MM.1S (cell line): ENCODE data around the gene PEX1.

ENCODE experiments used
- EZH2 ChIP-seq: fragments of 300-600 bp; sonication (generic); optimal IDR thresholded peaks from 2 replicates; pipeline ENCODE3; 2017; ENCODE audit warnings: low read depth, mild to moderate bottlenecking, antibody characterized with exemption, low read length, mixed read lengths
- TF ChIP-seq, protein P1 (sequence below): fragments of 300-600 bp; sonication (generic); IDR thresholded peaks from 2 replicates; pipeline ENCODE4 v1.5.1; 2016; ENCODE audit warnings: antibody characterized with exemption, low read length, mixed read lengths

DNA sequence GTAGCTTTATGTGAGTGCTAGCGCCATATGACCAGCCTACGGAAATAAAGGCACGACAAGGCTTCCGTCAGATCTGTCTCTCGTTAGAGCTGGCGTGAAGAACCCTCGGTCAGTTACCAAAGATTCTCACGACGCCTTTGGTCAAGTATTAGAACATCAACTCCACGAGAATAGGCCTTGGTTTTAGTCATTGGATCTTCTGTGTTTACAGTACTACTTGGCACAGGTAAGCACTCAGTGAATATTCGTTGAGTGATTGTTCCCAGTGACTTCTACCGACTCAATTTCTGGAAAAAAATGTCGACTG is 591 bp upstream of the PEX1 start:
- TF ChIP-seq, protein P1, sequence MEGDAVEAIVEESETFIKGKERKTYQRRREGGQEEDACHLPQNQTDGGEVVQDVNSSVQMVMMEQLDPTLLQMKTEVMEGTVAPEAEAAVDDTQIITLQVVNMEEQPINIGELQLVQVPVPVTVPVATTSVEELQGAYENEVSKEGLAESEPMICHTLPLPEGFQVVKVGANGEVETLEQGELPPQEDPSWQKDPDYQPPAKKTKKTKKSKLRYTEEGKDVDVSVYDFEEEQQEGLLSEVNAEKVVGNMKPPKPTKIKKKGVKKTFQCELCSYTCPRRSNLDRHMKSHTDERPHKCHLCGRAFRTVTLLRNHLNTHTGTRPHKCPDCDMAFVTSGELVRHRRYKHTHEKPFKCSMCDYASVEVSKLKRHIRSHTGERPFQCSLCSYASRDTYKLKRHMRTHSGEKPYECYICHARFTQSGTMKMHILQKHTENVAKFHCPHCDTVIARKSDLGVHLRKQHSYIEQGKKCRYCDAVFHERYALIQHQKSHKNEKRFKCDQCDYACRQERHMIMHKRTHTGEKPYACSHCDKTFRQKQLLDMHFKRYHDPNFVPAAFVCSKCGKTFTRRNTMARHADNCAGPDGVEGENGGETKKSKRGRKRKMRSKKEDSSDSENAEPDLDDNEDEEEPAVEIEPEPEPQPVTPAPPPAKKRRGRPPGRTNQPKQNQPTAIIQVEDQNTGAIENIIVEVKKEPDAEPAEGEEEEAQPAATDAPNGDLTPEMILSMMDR = no peak
- TF ChIP-seq EZH2 = no peak
